Hepatocyte (in vitro differentiated cells): ENCODE results near the gene SEMA6A. TPM values are rescaled to one million over a fixed set of nuclear protein-coding genes. Genes with fewer than 3 reads are reported as not detected.

Experiments
- DNase-seq: peaks from one replicate; pipeline ENCODE4 v3.0.0-alpha.2; 2016; ENCODE audit warnings: low spot score
- H2AFZ ChIP-seq: fragments of 200-600 bp; sonication (generic); 2 replicates; pipeline ENCODE4 v1.6.0; 2016; ENCODE audit warnings: antibody characterized with exemption, mild to moderate bottlenecking
- H3K27ac ChIP-seq: fragments of 200-600 bp; sonication (generic); 2 replicates; pipeline ENCODE4 v1.5.1; 2016; ENCODE audit warnings: mild to moderate bottlenecking
- H3K27me3 ChIP-seq: fragments of 200-600 bp; sonication (generic); 2 replicates; pipeline ENCODE4 v1.6.1; 2016
- H3K36me3 ChIP-seq: fragments of 200-600 bp; sonication (generic); replicated peaks from 2 replicates; pipeline ENCODE4 v1.5.1; 2016; ENCODE audit warnings: low read depth; ENCODE audit not compliant: insufficient read depth
- H3K4me1 ChIP-seq: fragments of 200-600 bp; sonication (generic); 2 replicates; pipeline ENCODE4 v1.5.1; 2016; ENCODE audit warnings: mild to moderate bottlenecking, moderate library complexity; ENCODE audit not compliant: insufficient read depth
- H3K4me2 ChIP-seq: fragments of 200-600 bp; sonication (generic); 2 replicates; pipeline ENCODE4 v1.6.0; 2016
- H3K4me3 ChIP-seq: fragments of 200-600 bp; sonication (generic); 2 replicates; pipeline ENCODE4 v1.5.1; 2016; ENCODE audit warnings: mild to moderate bottlenecking
- H3K79me2 ChIP-seq: fragments of 200-600 bp; sonication (generic); 2 replicates; pipeline ENCODE4 v1.6.0; 2017; ENCODE audit warnings: mild to moderate bottlenecking
- H3K9me2 ChIP-seq: fragments of 200-600 bp; sonication (generic); replicated peaks from 2 replicates; pipeline ENCODE4 v1.6.0; 2017; ENCODE audit warnings: mild to moderate bottlenecking; ENCODE audit not compliant: insufficient read depth
- H3K9me3 ChIP-seq: fragments of 200-600 bp; sonication (generic); 2 replicates; pipeline ENCODE4 v1.5.1; 2016; ENCODE audit warnings: low read depth, mild to moderate bottlenecking
- H4K20me1 ChIP-seq: fragments of 200-600 bp; sonication (generic); 2 replicates; pipeline ENCODE4 v1.6.0; 2016; ENCODE audit warnings: mild to moderate bottlenecking; ENCODE audit not compliant: insufficient read depth, poor library complexity, severe bottlenecking
- CTCF ChIP-seq: fragments of 200-600 bp; sonication (generic); IDR thresholded peaks from 2 replicates; pipeline ENCODE4 v1.5.1; 2016; ENCODE audit warnings: antibody characterized with exemption, mild to moderate bottlenecking; ENCODE audit not compliant: poor library complexity
- EZH2 ChIP-seq: fragments of 200-600 bp; sonication (generic); IDR thresholded peaks from 2 replicates; pipeline ENCODE4 v1.6.1; 2016; ENCODE audit warnings: antibody characterized with exemption, mild to moderate bottlenecking, borderline replicate concordance
- EZH2phosphoT487 ChIP-seq: fragments of 200-600 bp; sonication (generic); IDR thresholded peaks from one replicate; pipeline ENCODE4 v1.6.1; 2018; ENCODE audit warnings: antibody characterized with exemption, mild to moderate bottlenecking, low read depth, moderate library complexity; ENCODE audit not compliant: unreplicated experiment, severe bottlenecking
- WGBS: methylation state at CpG from one replicate; pipeline ENCODE4 v1.1.6; 2016; ENCODE audit warnings: low lambda C conversion rate; ENCODE audit errors: missing lambda C conversion rate; 5-methylcytosine and 5-hydroxymethylcytosine counted together
- polyA plus RNA-seq: library from polyadenylated mRNA; unstranded; fragments of >200 nt; fragmentation: Nextera tagmentation; extraction: Ambion mirVana; gene quantifications from 2 replicates; pipeline ENCODE4 v1.2.1, GENCODE V29; 2016
- total RNA-seq: library from RNA; depleted of rRNA; stranded (reverse); fragments of >200 nt; gene quantifications from 2 replicates; pipeline ENCODE4 v1.2.3, GENCODE V29; 2014

Gene SEMA6A
- total and polyA plus RNA-seq, 2 experiments from 2014 or later: 38.2 to 68.6 TPM

- H3K9me3 ChIP-seq: no peaks in the 10 kb centered on the region
- no peak for TF ChIP-seq EZH2phosphoT487
- TF ChIP-seq EZH2: no peak
- no peak for TF ChIP-seq CTCF
- no peaks in the 10 kb centered on the region for H3K36me3 ChIP-seq
- H3K9me2 ChIP-seq: no peaks in the 10 kb centered on the region
- no peaks in the 10 kb centered on the region for H3K27me3 ChIP-seq
- H3K79me2 ChIP-seq: peaks cover 85% of the 10 kb centered on the region
- WGBS: 33% methylated on average over 7 of the region's 7 CpGs
- H3K4me1 ChIP-seq: peaks cover 78% of the 10 kb centered on the region
- peaks cover 43% of the 10 kb centered on the region for H4K20me1 ChIP-seq
- H3K4me2 ChIP-seq: peak overlapping the region; percentile 68
- H2AFZ ChIP-seq: no peak overlapping the region
- no peak overlapping the region for H3K4me3 ChIP-seq
- peak overlapping the region; percentile 56 for H3K27ac ChIP-seq
- no peak for DNase-seq
These were observed 45.9 kb downstream of the SEMA6A start for GRCh38 chr5:116528519-116529234.

- Histone ChIP-seq H4K20me1 (peaks cover 45% of the 10 kb centered on the region), H3K27ac (peak overlapping the region; percentile 56), H3K9me3 (no peaks in the 10 kb centered on the region), H3K4me3 (peak overlapping the region; percentile 18), H3K36me3 (no peaks in the 10 kb centered on the region), H3K4me1 (peaks cover 72% of the 10 kb centered on the region), H3K4me2 (peak overlapping the region; percentile 68), H3K9me2 (no peaks in the 10 kb centered on the region), H3K27me3 (no peaks in the 10 kb centered on the region), H3K79me2 (peaks cover 92% of the 10 kb centered on the region), H2AFZ (no peak overlapping the region)
- DNase-seq: no peak
- TF ChIP-seq CTCF (no peak), EZH2phosphoT487 (no peak), EZH2 (no peak)
- 54% methylated on average over 6 of the region's 6 CpGs for WGBS
These were observed 47.0 kb downstream of the SEMA6A start for GRCh38 chr5:116527582-116527981.

GRCh38 chr5:116525674-116526073, 48.9 kb downstream of the SEMA6A start:
- TF ChIP-seq CTCF (no peak), EZH2 (no peak), EZH2phosphoT487 (no peak)
- peaks cover 57% of the 10 kb centered on the region for H3K4me1 ChIP-seq
- H3K27ac ChIP-seq: peak overlapping the region; percentile 56
- H3K4me3 ChIP-seq: no peak overlapping the region
- no peak for DNase-seq
- 72% methylated on average over 3 of the region's 3 CpGs for WGBS
- H3K27me3 ChIP-seq: no peaks in the 10 kb centered on the region
- H2AFZ ChIP-seq: no peak overlapping the region
- H3K79me2 ChIP-seq: peaks cover 94% of the 10 kb centered on the region
- no peaks in the 10 kb centered on the region for H3K9me3 ChIP-seq
- H4K20me1 ChIP-seq: peaks cover 55% of the 10 kb centered on the region
- no peaks in the 10 kb centered on the region for H3K36me3 ChIP-seq
- H3K4me2 ChIP-seq: peak overlapping the region; percentile 68
- H3K9me2 ChIP-seq: no peaks in the 10 kb centered on the region
